Endothelial cell of umbilical vein (primary cell): Measurements from ENCODE around the gene TUFT1.

Experiments used
- CTCF ChIP-seq, 2 donors: IDR thresholded peaks; 1 replicate in 1 of 2; 2 replicates in 1 of 2; pipeline ENCODE4 v1.5.1; 2011; ENCODE audit warnings: low read length in 2 of 2, mild to moderate bottlenecking in 2 of 2, moderate library complexity in 2 of 2, control low read depth in 1 of 2, inconsistent platforms in 1 of 2, low read depth in 1 of 2; ENCODE audit not compliant: insufficient read depth in 1 of 2; ENCODE audit errors: extremely low read depth in 1 of 2
- EZH2 ChIP-seq: IDR thresholded peaks from 2 replicates; pipeline ENCODE4 v1.6.1; 2012; ENCODE audit warnings: borderline replicate concordance, low read depth, mild to moderate bottlenecking, moderate library complexity, low read length, inconsistent platforms; ENCODE audit not compliant: severe bottlenecking
- FOS ChIP-seq: IDR thresholded peaks from 2 replicates; pipeline ENCODE4 v1.6.1; 2011; ENCODE audit warnings: mild to moderate bottlenecking, low read length, moderate library complexity, borderline replicate concordance; ENCODE audit not compliant: insufficient read depth
- JUN ChIP-seq: IDR thresholded peaks from 2 replicates; pipeline ENCODE4 v1.6.1; 2011; ENCODE audit warnings: borderline replicate concordance, low read depth; ENCODE audit not compliant: insufficient read length, insufficient read depth
- MYC ChIP-seq: IDR thresholded peaks from one replicate; pipeline ENCODE4 v1.6.1; 2011; ENCODE audit warnings: mild to moderate bottlenecking, low read depth, low read length
- POLR2A ChIP-seq: IDR thresholded peaks from 2 replicates; pipeline ENCODE4 v1.6.1; 2012; ENCODE audit warnings: low read depth, mild to moderate bottlenecking, control low read depth, low read length
- POLR2AphosphoS5 ChIP-seq: IDR thresholded peaks from 2 replicates; pipeline ENCODE4 v1.6.1; 2012; ENCODE audit warnings: low read depth, mild to moderate bottlenecking, control low read depth, low read length, moderate library complexity; ENCODE audit not compliant: insufficient read depth
- TF ChIP-seq, protein P1 (sequence below): IDR thresholded peaks from 2 replicates; pipeline ENCODE4 v1.6.1; 2011; ENCODE audit not compliant: insufficient read depth, insufficient read length

GRCh38 chr1:151549199-151549598 lies 9.1 kb downstream of the TUFT1 start:
- no peak for TF ChIP-seq POLR2A
- TF ChIP-seq CTCF (IDR thresholded peaks at IDR 0.05; ENCODE audit: extremely low read depth in 1 of 2, insufficient read depth in 1 of 2, low read depth in 1 of 2, low read length in 2 of 2) = no peak
- no peak for TF ChIP-seq POLR2AphosphoS5
- TF ChIP-seq EZH2 = no peak
- TF ChIP-seq MYC = no peak
- TF ChIP-seq, protein P1, sequence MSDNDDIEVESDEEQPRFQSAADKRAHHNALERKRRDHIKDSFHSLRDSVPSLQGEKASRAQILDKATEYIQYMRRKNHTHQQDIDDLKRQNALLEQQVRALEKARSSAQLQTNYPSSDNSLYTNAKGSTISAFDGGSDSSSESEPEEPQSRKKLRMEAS = no peak
- no peak for TF ChIP-seq JUN
- TF ChIP-seq FOS = no peak
